Effector memory CD8-positive, alpha-beta T cell (primary cell): ENCODE results near the gene MYO9B.
"Not testable (repeated sequence)": the region's sequence is repeated elsewhere in the genome, so short reads cannot be mapped to it uniquely, and the experiment has no call there.

Source experiments
- ATAC-seq: fragments of 150-1000 bp; cut with Tn5 transposase; replicated peaks from 2 replicates; pipeline ENCODE4 v1.10.0; 2021; ENCODE audit warnings: mild to moderate bottlenecking, moderate library complexity
- DNase-seq, 3 experiments: peaks; one replicate each; pipeline ENCODE4 v3.0.0; 2021
- H3K27ac Mint-ChIP-seq, 2 donors: one replicate each; pipeline ENCODE4 v1.8.0; 2022; ENCODE audit warnings: mild to moderate bottlenecking in 2 of 2, mixed read lengths in 2 of 2, moderate library complexity in 2 of 2
- H3K27me3 Mint-ChIP-seq, 2 donors: one replicate each; pipeline ENCODE4 v1.8.0; 2022; ENCODE audit warnings: mixed read lengths in 2 of 2
- H3K36me3 Mint-ChIP-seq: one replicate; pipeline ENCODE4 v1.8.0; 2022; ENCODE audit warnings: mild to moderate bottlenecking, moderate library complexity, mixed read lengths; ENCODE audit not compliant: insufficient read depth
- H3K4me1 Mint-ChIP-seq, 2 donors: one replicate each; pipeline ENCODE4 v1.8.0; 2022; ENCODE audit warnings: low read depth in 2 of 2, mixed read lengths in 2 of 2
- H3K4me3 Mint-ChIP-seq, 2 donors: one replicate each; pipeline ENCODE4 v1.8.0; 2022; ENCODE audit warnings: mild to moderate bottlenecking in 2 of 2, mixed read lengths in 2 of 2, moderate library complexity in 2 of 2
- H3K9me3 Mint-ChIP-seq, 2 donors: one replicate each; pipeline ENCODE4 v1.8.0; 2022; ENCODE audit warnings: mixed read lengths in 2 of 2

Gene MYO9B

DNA sequence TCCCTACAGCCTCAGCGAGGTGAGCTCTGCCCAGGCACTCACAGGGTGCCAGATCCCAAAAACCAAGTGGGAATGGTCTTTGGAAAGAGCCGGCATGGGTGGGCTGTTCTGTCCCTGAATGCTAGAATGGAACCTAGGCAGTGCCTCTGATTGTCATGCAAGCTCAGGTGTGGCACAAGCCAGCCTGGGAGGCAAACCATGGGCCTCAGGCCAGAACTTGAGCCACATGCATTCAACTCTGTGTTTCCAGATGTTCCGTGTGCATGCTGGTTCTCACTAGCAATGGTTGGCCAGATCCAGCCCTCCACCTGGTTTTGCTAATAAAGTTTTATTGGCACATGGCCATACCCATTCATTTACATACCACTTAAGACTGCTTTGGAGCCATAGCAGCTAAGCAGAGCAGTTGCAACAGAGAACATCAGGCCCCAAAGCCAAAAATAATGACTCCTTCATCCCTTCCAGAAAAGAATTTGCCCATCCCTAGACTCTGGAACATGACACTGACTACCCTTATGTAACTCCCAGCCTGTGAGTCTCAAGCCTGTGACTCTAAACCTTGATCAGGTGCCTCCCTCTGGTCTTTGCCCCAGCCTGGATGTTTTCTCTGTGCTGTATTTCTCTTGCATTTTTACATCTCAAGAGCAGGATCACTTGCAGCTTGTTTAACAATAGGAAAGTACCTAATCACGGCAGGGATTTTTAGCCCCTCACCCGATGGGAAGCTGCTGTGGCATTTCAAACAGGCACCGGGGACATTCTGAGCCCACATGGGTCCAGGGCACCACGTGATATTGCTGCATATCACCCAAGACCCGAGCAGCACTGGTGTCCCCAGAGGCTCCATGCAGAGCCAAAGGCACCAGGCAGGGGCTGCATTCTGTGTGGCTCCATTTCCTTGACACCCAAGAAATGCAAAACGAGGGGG is 84.2 kb downstream of the MYO9B start:
- no peak for DNase-seq
- H3K4me3 Mint-ChIP-seq = no peak overlapping the region
- H3K27ac Mint-ChIP-seq = peak overlapping the region in 1 of 2 donors; percentile 5
- peaks cover 6 to 8% of the 10 kb centered on the region in 2 donors for H3K4me1 Mint-ChIP-seq
- H3K36me3 Mint-ChIP-seq = peaks cover 94% of the 10 kb centered on the region
- no peaks in the 10 kb centered on the region for H3K27me3 Mint-ChIP-seq
- ATAC-seq = no peak
- H3K9me3 Mint-ChIP-seq = no peaks in the 10 kb centered on the region

GRCh38 chr19:17160908-17161307 is 85.3 kb downstream of the MYO9B start:
- peak; percentile 90 for ATAC-seq
- no peaks in the 10 kb centered on the region for H3K9me3 Mint-ChIP-seq
- H3K36me3 Mint-ChIP-seq = peaks cover 95% of the 10 kb centered on the region
- H3K27ac Mint-ChIP-seq = peak overlapping the region in 1 of 2 donors; percentile 19
- DNase-seq = peak in 2 of 3 experiments; percentile 10 to 14
- peaks cover 6 to 8% of the 10 kb centered on the region in 2 donors for H3K4me1 Mint-ChIP-seq
- H3K27me3 Mint-ChIP-seq = no peaks in the 10 kb centered on the region
- peak overlapping the region; percentile 59 to 62 for H3K4me3 Mint-ChIP-seq

DNA sequence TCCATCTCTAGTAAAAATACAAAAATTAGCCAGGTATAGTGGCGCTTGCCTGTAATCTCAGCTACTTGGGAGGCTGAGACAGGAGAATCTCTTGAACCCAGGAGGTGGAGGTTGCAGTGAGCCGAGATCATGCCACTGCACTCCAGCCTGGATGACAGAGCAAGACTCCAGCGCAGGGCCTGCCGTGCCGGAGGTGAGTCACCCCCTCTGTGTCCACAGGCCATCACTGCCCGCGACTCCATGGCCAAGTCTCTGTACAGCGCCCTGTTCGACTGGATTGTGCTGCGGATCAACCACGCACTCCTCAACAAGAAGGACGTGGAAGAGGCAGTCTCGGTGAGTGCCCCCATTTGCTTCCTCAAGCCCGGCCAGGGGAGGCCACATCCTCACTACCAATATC is 86.6 kb downstream of the MYO9B start:
- not testable (repeated sequence) for H3K27me3 Mint-ChIP-seq, H3K4me1 Mint-ChIP-seq, H3K4me3 Mint-ChIP-seq, H3K27ac Mint-ChIP-seq, H3K9me3 Mint-ChIP-seq, ATAC-seq, DNase-seq
- H3K36me3 Mint-ChIP-seq = peaks cover 89% of the 10 kb centered on the region

- Mint-ChIP-seq H3K36me3 (peaks cover 89% of the 10 kb centered on the region), H3K27ac (no peak overlapping the region), H3K4me1 (peaks cover 8 to 9% of the 10 kb centered on the region in 2 donors), H3K9me3 (no peaks in the 10 kb centered on the region), H3K27me3 (no peaks in the 10 kb centered on the region), H3K4me3 (no peak overlapping the region)
- ATAC-seq (no peak), DNase-seq (no peak)
Observed at GRCh38 chr19:17162580-17162979, 87.0 kb downstream of the MYO9B start.

DNA sequence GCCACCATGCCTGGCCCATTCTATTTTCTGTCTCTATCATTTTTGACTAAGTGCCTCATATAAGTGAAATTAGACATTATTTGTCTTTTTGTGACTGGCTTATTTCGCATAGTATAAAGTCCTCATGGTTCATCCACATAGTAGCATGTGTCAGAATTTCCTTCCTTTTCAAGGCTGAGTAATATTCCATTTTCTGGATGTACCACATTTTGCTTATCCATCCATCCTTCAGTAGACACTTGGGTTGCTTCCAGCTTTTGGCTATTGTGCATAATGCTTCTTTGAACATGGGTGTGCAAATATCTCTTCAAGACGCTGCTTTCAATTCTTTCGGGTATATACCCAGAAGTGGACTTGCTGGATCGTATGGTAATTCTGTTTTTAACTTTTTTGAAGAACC is 88.1 kb downstream of the MYO9B start:
- DNase-seq (no peak), ATAC-seq (no peak)
- Mint-ChIP-seq H3K4me1 (peaks cover 8 to 9% of the 10 kb centered on the region in 2 donors), H3K4me3 (no peak overlapping the region), H3K27me3 (no peaks in the 10 kb centered on the region), H3K27ac (no peak overlapping the region), H3K36me3 (peaks cover 89% of the 10 kb centered on the region), H3K9me3 (no peaks in the 10 kb centered on the region)

DNA sequence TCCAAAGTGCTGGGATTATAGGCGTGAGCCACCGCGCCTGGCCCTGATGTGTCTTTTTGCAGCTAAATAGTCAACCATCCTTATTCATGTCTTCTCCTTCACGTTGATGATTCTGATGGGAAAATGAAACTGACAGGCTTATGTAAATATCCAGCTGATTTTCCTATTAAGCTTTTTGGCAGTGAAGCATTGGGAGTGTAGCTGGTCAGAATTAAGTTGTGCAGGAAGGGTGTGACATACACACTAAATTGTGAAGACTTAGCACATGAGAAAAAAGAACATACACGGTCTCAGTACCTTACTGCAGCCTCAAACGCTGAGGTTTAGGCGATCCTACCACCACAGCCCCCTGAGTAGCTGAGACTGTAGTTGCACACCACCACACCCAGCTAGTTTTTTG is 89.1 kb downstream of the MYO9B start:
- Mint-ChIP-seq H3K9me3 (no peaks in the 10 kb centered on the region), H3K4me1 (peaks cover 7 to 9% of the 10 kb centered on the region in 2 donors), H3K27ac (no peak overlapping the region), H3K4me3 (no peak overlapping the region), H3K36me3 (peaks cover 93% of the 10 kb centered on the region), H3K27me3 (no peaks in the 10 kb centered on the region)
- no peak for ATAC-seq
- no peak for DNase-seq

DNA sequence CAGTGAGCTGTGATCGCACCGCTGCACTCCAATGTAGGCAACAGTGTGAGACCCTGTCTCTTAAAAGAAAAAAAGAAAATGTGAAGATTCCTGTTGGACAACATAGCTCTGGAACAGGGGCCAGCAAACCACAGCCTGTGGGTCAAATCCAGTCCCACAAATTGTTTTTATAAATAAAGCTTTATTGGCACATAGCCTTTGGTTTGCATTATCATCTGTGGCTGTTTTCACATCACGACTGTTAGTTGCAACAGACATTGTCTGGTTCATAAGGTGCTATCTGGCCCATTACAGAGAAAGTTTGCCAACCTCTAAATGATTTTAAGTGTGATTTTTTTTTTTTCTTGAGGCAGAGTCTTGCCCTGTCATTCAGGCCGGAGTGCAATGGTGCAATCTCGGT is 90.1 kb downstream of the MYO9B start:
- Mint-ChIP-seq H3K4me3 (no peak overlapping the region), H3K27ac (peak overlapping the region in 1 of 2 donors; percentile 19), H3K27me3 (no peaks in the 10 kb centered on the region), H3K9me3 (no peaks in the 10 kb centered on the region), H3K4me1 (peaks cover 5 to 9% of the 10 kb centered on the region in 2 donors), H3K36me3 (peaks cover 94% of the 10 kb centered on the region)
- ATAC-seq (no peak), DNase-seq (no peak)

DNA sequence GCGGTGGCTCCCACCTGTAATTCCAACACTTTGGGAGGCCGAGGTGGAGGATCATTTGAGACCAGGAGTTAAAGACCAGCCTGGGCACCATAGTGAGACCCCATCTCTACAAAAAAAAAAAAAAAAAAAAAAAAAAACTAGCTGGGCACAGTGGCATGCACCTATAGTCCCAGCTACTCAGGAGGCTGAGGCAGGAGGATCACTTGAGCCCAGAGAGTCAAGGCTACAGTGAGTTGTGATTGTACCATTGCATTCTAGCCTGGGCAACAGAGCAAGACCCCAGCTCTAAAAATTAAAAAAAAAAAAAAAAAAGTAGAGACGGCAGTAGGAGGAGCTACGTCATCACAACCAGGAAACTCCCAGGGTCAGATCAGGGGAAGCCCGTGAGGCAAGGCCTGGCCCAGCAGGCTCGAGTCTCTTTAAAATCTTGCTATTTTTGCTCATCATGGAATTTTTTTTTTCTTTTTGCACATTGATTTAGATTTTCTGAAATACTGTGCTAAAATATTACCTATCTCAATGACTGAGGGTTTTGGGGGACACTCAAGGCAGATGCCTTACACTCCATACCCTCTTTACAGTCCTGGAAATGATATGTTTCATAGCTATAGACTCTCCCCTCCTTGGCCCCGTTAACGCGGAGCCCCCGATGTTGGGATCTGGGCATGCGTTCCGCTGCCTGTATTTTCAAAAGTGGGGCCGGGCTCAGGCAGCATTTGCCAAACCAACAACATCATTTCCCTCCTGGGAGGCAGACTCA is 95.1 kb downstream of the MYO9B start:
- DNase-seq (no peak), ATAC-seq (peak; percentile 49)
- H3K27ac Mint-ChIP-seq = peak overlapping the region in 1 of 2 donors; percentile 32
- no peak overlapping the region for H3K4me3 Mint-ChIP-seq
- no peaks in the 10 kb centered on the region for H3K27me3 Mint-ChIP-seq
- peaks cover 0 to 3% of the 10 kb centered on the region in 2 donors for H3K4me1 Mint-ChIP-seq
- peaks cover 94% of the 10 kb centered on the region for H3K36me3 Mint-ChIP-seq
- no peaks in the 10 kb centered on the region for H3K9me3 Mint-ChIP-seq

DNA sequence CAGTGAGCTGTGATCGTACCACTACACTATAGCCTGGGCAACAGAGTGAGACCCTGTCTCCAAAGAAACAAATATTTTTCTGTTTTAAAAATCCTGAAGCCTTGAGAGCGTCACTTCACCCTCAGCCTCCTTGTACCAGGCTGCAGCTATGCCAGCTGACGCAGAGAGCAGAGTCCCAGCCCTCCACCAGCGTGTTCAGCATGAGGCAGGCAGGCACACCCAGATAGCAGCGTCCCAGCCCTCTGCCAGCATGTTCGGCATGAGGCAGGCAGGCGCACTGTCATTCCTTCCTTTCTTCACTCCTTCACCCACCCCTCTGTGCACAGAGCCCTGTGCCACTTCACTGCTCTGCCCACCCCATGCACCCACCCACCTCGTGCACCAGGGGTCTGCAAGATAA is 96.3 kb downstream of the MYO9B start:
- H3K27ac Mint-ChIP-seq = peak overlapping the region in 1 of 2 donors; percentile 29
- peaks cover 99% of the 10 kb centered on the region for H3K36me3 Mint-ChIP-seq
- no peak for ATAC-seq

DNA sequence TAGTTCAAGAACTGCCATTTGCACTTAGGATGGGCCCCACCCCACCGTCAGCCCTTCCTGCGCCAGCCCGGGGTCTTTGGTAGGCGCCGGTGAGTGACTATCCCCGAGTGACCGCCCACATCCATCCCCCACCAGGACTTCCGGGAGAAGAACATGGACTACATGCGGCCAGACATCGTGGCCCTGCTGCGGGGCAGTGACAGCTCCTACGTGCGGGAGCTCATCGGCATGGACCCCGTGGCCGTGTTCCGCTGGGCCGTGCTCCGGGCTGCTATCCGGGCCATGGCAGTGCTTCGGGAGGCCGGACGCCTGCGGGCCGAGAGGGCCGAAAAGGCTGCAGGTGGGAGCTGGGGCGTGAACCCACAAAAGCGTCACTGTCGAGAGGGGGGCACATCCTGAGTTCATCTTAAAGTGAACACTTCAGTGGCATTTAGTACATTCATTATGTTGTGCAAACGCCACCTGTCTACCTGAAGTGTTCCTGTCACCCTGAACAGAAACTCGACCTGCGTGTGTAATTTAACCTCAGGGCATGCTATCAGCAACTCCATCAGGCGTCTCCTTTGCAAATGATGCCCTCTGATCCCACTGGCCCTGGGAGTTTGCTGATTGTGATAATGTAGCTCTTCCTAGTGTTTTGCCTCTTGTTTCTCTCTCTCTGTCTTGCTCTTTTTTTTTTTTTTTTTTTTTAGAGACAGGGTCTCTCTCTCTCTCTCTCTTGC is 97.2 kb downstream of the MYO9B start:
- Mint-ChIP-seq H3K27ac (peak overlapping the region in 1 of 2 donors; percentile 35), H3K27me3 (no peaks in the 10 kb centered on the region), H3K9me3 (no peaks in the 10 kb centered on the region), H3K4me1 (no peaks in the 10 kb centered on the region), H3K4me3 (no peak overlapping the region), H3K36me3 (peaks cover 99% of the 10 kb centered on the region)
- ATAC-seq (no peak), DNase-seq (no peak)

More for the DNA sequence above, 96.3 kb downstream of the MYO9B start:
- no peak for DNase-seq
- Mint-ChIP-seq H3K9me3 (no peaks in the 10 kb centered on the region), H3K4me3 (no peak overlapping the region), H3K27me3 (no peaks in the 10 kb centered on the region), H3K4me1 (no peaks in the 10 kb centered on the region)

DNA sequence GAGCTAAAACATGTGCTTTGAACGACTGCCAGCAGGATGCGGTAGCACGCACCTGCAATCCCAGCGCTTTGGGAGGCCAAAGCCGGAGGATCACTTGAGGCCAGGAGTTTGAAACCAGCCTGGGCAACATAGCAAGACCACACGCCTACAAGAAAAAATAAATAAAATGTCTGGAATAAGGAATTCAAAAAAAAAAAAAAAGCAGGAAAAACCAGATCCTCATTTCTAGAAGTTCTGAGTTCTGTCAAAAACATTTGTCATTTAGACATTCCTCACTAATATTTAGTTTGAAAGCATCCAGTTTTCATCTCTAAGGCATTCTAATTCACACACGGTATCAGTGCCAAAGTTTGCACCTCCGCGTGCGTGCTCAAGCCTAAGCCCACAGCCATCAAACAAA is 102.7 kb downstream of the MYO9B start:
- ATAC-seq = no peak
- Mint-ChIP-seq H3K4me1 (peaks cover 4 to 6% of the 10 kb centered on the region in 2 donors), H3K4me3 (no peak overlapping the region), H3K36me3 (peaks cover 75% of the 10 kb centered on the region), H3K27ac (no peak overlapping the region), H3K9me3 (no peaks in the 10 kb centered on the region), H3K27me3 (no peaks in the 10 kb centered on the region)
- no peak for DNase-seq

- DNase-seq (no peak), ATAC-seq (no peak)
- H3K4me1 Mint-ChIP-seq = peaks cover 25 to 28% of the 10 kb centered on the region in 2 donors
- peak overlapping the region in 1 of 2 donors; percentile 15 for H3K4me3 Mint-ChIP-seq
- no peaks in the 10 kb centered on the region for H3K27me3 Mint-ChIP-seq
- peaks cover 72% of the 10 kb centered on the region for H3K36me3 Mint-ChIP-seq
- H3K27ac Mint-ChIP-seq = peak overlapping the region; percentile 65 to 83
- H3K9me3 Mint-ChIP-seq = no peaks in the 10 kb centered on the region
Observed at GRCh38 chr19:17180997-17181702, 105.6 kb downstream of the MYO9B start.
